ENCODE results near the gene IRX2. TPM values are rescaled to one million over a fixed set of nuclear protein-coding genes. Genes with fewer than 3 reads are reported as not detected.

IRX2 gene
- polyA plus RNA-seq, 1 donor from 2014 or later: 0.95 TPM

GRCh38 chr5:2699231-2699630 lies 52.2 kb downstream of the IRX2 start:
- H2AFZ ChIP-seq (ENCODE audit: low read depth, low read length): no peak overlapping the region

GRCh38 chr5:2698581-2698980 lies 52.9 kb downstream of the IRX2 start:
- H3K27ac ChIP-seq (ENCODE audit: low read length): no peak overlapping the region
- H3K4me2 ChIP-seq (ENCODE audit: low read length): no peak overlapping the region
- H3F3A ChIP-seq (ENCODE audit: insufficient read depth, low read length, poor library complexity, severe bottlenecking): no peaks in the 10 kb centered on the region
- H3K27me3 ChIP-seq (ENCODE audit: insufficient read depth, low read depth, low read length): no peaks in the 10 kb centered on the region
- H3K36me3 ChIP-seq (ENCODE audit: insufficient read depth, low read length): no peaks in the 10 kb centered on the region
- H3K9me3 ChIP-seq (ENCODE audit: low read length): peaks cover 3% of the 10 kb centered on the region
- no peak overlapping the region for H3K9ac ChIP-seq (ENCODE audit: low read length)
- H3K4me3 ChIP-seq (ENCODE audit: low read length): no peak overlapping the region
- H3K9me2 ChIP-seq (ENCODE audit: insufficient read depth, low read length): no peaks in the 10 kb centered on the region
- H4K20me1 ChIP-seq (ENCODE audit: insufficient read depth): no peaks in the 10 kb centered on the region
- no peaks in the 10 kb centered on the region for H3K79me2 ChIP-seq (replicated peaks; ENCODE audit: insufficient read depth, low read length)
- TF ChIP-seq EZH2 (IDR thresholded peaks at IDR 0.05; ENCODE audit: borderline replicate concordance, insufficient read depth, low read length, poor library complexity, severe bottlenecking) (no peak), SMC3 (conservative IDR thresholded peaks at IDR 0.05; ENCODE audit: poor library complexity) (no peak), RAD21 (conservative IDR thresholded peaks at IDR 0.05) (no peak)
- H2AFZ ChIP-seq (ENCODE audit: low read depth, low read length): no peak overlapping the region

More at GRCh38 chr5:2699231-2699630, 52.2 kb downstream of the IRX2 start:
- TF ChIP-seq EZH2 (IDR thresholded peaks at IDR 0.05; ENCODE audit: borderline replicate concordance, insufficient read depth, low read length, poor library complexity, severe bottlenecking): no peak
- TF ChIP-seq REST (IDR thresholded peaks at IDR 0.05; ENCODE audit: borderline replicate concordance): no peak
- H3K36me3 ChIP-seq (ENCODE audit: insufficient read depth, low read length): no peaks in the 10 kb centered on the region
- no peaks in the 10 kb centered on the region for H3K79me2 ChIP-seq (replicated peaks; ENCODE audit: insufficient read depth, low read length)
- peaks cover 3% of the 10 kb centered on the region for H3K9me3 ChIP-seq (ENCODE audit: low read length)
- H3K27ac ChIP-seq (ENCODE audit: low read length): no peak overlapping the region
- no peak overlapping the region for H3K4me2 ChIP-seq (ENCODE audit: low read length)
- H3F3A ChIP-seq (ENCODE audit: insufficient read depth, low read length, poor library complexity, severe bottlenecking): no peaks in the 10 kb centered on the region
- H4K20me1 ChIP-seq (ENCODE audit: insufficient read depth): no peaks in the 10 kb centered on the region
- no peak overlapping the region for H3K9ac ChIP-seq (ENCODE audit: low read length)
- no peaks in the 10 kb centered on the region for H3K27me3 ChIP-seq (ENCODE audit: insufficient read depth, low read depth, low read length)
- H3K4me3 ChIP-seq (ENCODE audit: low read length): no peak overlapping the region
- H3K9me2 ChIP-seq (ENCODE audit: insufficient read depth, low read length): no peaks in the 10 kb centered on the region

GRCh38 chr5:2697446-2698200 lies 53.9 kb downstream of the IRX2 start:
- TF ChIP-seq TAF1 (IDR thresholded peaks at IDR 0.05; ENCODE audit: low read depth) (no peak), REST (IDR thresholded peaks at IDR 0.05; ENCODE audit: borderline replicate concordance) (no peak), MXI1 (conservative IDR thresholded peaks at IDR 0.05; ENCODE audit: poor library complexity, severe bottlenecking) (no peak), EP300 (conservative IDR thresholded peaks at IDR 0.05; ENCODE audit: poor library complexity, severe bottlenecking) (no peak), SMC3 (conservative IDR thresholded peaks at IDR 0.05; ENCODE audit: poor library complexity) (no peak), CTCF (IDR thresholded peaks at IDR 0.05; ENCODE audit: poor library complexity, severe bottlenecking) (no peak), POLR2AphosphoS5 (IDR thresholded peaks at IDR 0.05) (no peak), RAD21 (conservative IDR thresholded peaks at IDR 0.05) (no peak), EZH2 (IDR thresholded peaks at IDR 0.05; ENCODE audit: borderline replicate concordance, insufficient read depth, low read length, poor library complexity, severe bottlenecking) (no peak)
- Histone ChIP-seq H2AFZ (ENCODE audit: low read depth, low read length) (no peak overlapping the region), H3K79me2 (replicated peaks; ENCODE audit: insufficient read depth, low read length) (no peaks in the 10 kb centered on the region), H3K27me3 (ENCODE audit: insufficient read depth, low read depth, low read length) (no peaks in the 10 kb centered on the region), H3K4me3 (ENCODE audit: low read length) (no peak overlapping the region), H3K4me2 (ENCODE audit: low read length) (no peak overlapping the region), H3K27ac (ENCODE audit: low read length) (no peak overlapping the region), H3K9me2 (ENCODE audit: insufficient read depth, low read length) (no peaks in the 10 kb centered on the region), H3F3A (ENCODE audit: insufficient read depth, low read length, poor library complexity, severe bottlenecking) (no peaks in the 10 kb centered on the region), H3K9ac (ENCODE audit: low read length) (no peak overlapping the region), H3K9me3 (ENCODE audit: low read length) (peaks cover 3% of the 10 kb centered on the region), H3K36me3 (ENCODE audit: insufficient read depth, low read length) (no peaks in the 10 kb centered on the region), H4K20me1 (ENCODE audit: insufficient read depth) (no peaks in the 10 kb centered on the region)

Measured in neural cell (in vitro differentiated cells).